Brain microvascular endothelial cell (primary cell): ENCODE data around the gene PEF1.

Experiments
- DNase-seq: peaks from one replicate; pipeline ENCODE4 v3.0.0-alpha.2; 2020
- H3K27ac ChIP-seq: fragments of 250-450 bp; sonication (Bioruptor Pico); 2 replicates; pipeline ENCODE4 v1.5.1; 2020; ENCODE audit warnings: mild to moderate bottlenecking, moderate library complexity
- H3K27me3 ChIP-seq: fragments of 250-450 bp; sonication (Bioruptor Pico); replicated peaks from 2 replicates; pipeline ENCODE4 v1.5.1; 2020; ENCODE audit warnings: mild to moderate bottlenecking
- H3K36me3 ChIP-seq: fragments of 250-450 bp; sonication (Bioruptor Pico); replicated peaks from 2 replicates; pipeline ENCODE4 v1.5.1; 2020; ENCODE audit warnings: mild to moderate bottlenecking
- H3K4me3 ChIP-seq: 2 replicates; pipeline ENCODE4 v1.5.1; 2011; ENCODE audit warnings: low read depth, mild to moderate bottlenecking, control low read depth, low read length, moderate library complexity
- CTCF ChIP-seq: IDR thresholded peaks from 2 replicates; pipeline ENCODE4 v1.5.1; 2011; ENCODE audit warnings: low read depth, mild to moderate bottlenecking, moderate library complexity, low read length, control low read depth, inconsistent platforms; ENCODE audit errors: missing control alignments
- in situ Hi-C: cut with HindIII; loops from 2 replicates; pipeline ENCODE4 v1.10.0; 2017; ENCODE audit warnings: low sequenced_read_pairs, low pct_ligation_motif_present

The PEF1 gene

GRCh38 chr1:31657020-31657804 lies 12.5 kb upstream of the PEF1 start:
- Histone ChIP-seq H3K27ac (no peak overlapping the region), H3K4me3 (no peak overlapping the region), H3K36me3 (no peaks in the 10 kb centered on the region), H3K27me3 (no peaks in the 10 kb centered on the region)
- no peak for TF ChIP-seq CTCF
- in situ Hi-C loops, result no loop called here
- no peak for DNase-seq

GRCh38 chr1:31655756-31656155 lies 11.1 kb upstream of the PEF1 start:
- no peak for TF ChIP-seq CTCF
- Histone ChIP-seq H3K4me3 (no peak overlapping the region), H3K27ac (no peak overlapping the region), H3K36me3 (no peaks in the 10 kb centered on the region), H3K27me3 (no peaks in the 10 kb centered on the region)
- DNase-seq, result no peak
- in situ Hi-C loops, result no loop called here

- no peak overlapping the region for H3K27ac ChIP-seq
- H3K4me3 ChIP-seq, result no peak overlapping the region
- no peak for TF ChIP-seq CTCF
- in situ Hi-C loops, result no loop called here
- H3K27me3 ChIP-seq, result no peaks in the 10 kb centered on the region
- no peaks in the 10 kb centered on the region for H3K36me3 ChIP-seq
- no peak for DNase-seq
Measured at GRCh38 chr1:31655104-31655503, 10.4 kb upstream of the PEF1 start.

- Histone ChIP-seq H3K4me3 (no peak overlapping the region), H3K27ac (no peak overlapping the region), H3K36me3 (no peaks in the 10 kb centered on the region), H3K27me3 (no peaks in the 10 kb centered on the region)
- no peak for TF ChIP-seq CTCF
- DNase-seq, result no peak
- in situ Hi-C loops, result no loop called here
Measured at GRCh38 chr1:31654474-31654776, 9.7 kb upstream of the PEF1 start.

- Histone ChIP-seq H3K36me3 (no peaks in the 10 kb centered on the region), H3K27me3 (no peaks in the 10 kb centered on the region), H3K4me3 (no peak overlapping the region), H3K27ac (no peak overlapping the region)
- TF ChIP-seq CTCF, result no peak
- no peak for DNase-seq
- in situ Hi-C loops, result no loop called here
Measured at GRCh38 chr1:31653717-31654473, 9.2 kb upstream of the PEF1 start.
